ENCODE data around the gene BID. TPM values are rescaled to one million over a fixed set of nuclear protein-coding genes. Genes with fewer than 3 reads are reported as not detected.

The BID gene
- total and polyA plus RNA-seq, 8 donors: 3.2 to 15.7 (median 7.9) TPM

DNA sequence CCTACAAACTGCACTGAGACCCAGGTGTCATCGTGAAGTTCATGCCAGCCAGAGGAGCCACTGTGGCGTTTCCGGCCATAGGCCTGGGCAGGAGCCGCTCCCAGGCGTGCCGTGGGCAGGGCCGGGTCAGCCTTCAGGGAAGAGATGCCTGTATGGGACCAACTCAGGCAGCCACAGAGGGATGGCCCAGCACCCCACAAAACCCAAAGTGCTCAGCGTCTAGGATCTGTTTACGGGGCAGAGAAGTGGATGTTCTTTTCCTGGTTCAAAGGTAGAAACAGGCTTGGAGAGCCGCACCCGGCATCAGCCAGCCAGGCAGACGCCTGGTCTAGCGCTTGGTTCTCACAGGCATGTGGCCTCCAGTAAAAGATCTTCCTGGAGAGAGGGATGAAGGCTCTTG, 8.4 kb upstream of the BID start:
- FAIRE-seq (no peak), DNase-seq (no peak), ATAC-seq (no peak)
- no peaks in the 10 kb centered on the region for H3K4me1 ChIP-seq
- no peak overlapping the region for H3K4me3 ChIP-seq
- no peaks in the 10 kb centered on the region for H3K27me3 ChIP-seq
- intact Hi-C loops (cut with DNase I): no loop called here
- no peaks in the 10 kb centered on the region for H3K9me3 ChIP-seq
- 77 to 87% methylated on average over 13 of the region's 13 CpGs for WGBS, 2 donors
- no peak for TF ChIP-seq CTCF (IDR thresholded peaks at IDR 0.05)
- H3K27ac ChIP-seq: no peak overlapping the region
- H3K36me3 ChIP-seq: no peaks in the 10 kb centered on the region

GRCh38 chr22:17782158-17782557, 7.9 kb upstream of the BID start:
- no peak for ATAC-seq
- no peak for FAIRE-seq
- intact Hi-C loops (cut with DNase I): no loop called here
- H3K27ac ChIP-seq: peak overlapping the region in 2 of 4 donors; percentile 22 to 48
- H3K36me3 ChIP-seq: no peaks in the 10 kb centered on the region
- DNase-seq: no peak
- no peak for TF ChIP-seq CTCF (IDR thresholded peaks at IDR 0.05)
- no peaks in the 10 kb centered on the region for H3K9me3 ChIP-seq
- H3K4me1 ChIP-seq: no peaks in the 10 kb centered on the region
- H3K4me3 ChIP-seq: no peak overlapping the region
- no peaks in the 10 kb centered on the region for H3K27me3 ChIP-seq
- WGBS, 2 donors: 62 to 73% methylated on average over 13 of the region's 13 CpGs

GRCh38 chr22:17781319-17782031, 7.2 kb upstream of the BID start:
- Histone ChIP-seq H3K36me3 (no peaks in the 10 kb centered on the region), H3K4me1 (no peaks in the 10 kb centered on the region), H3K27me3 (no peaks in the 10 kb centered on the region), H3K4me3 (no peak overlapping the region), H3K27ac (peak overlapping the region in 2 of 4 donors; percentile 22 to 48), H3K9me3 (no peaks in the 10 kb centered on the region)
- DNase-seq: peak in 1 of 6 donors; percentile 46
- intact Hi-C loops (cut with DNase I): no loop called here
- TF ChIP-seq CTCF (IDR thresholded peaks at IDR 0.05): no peak
- WGBS, 2 donors: 41 to 43% methylated on average over 12 of the region's 12 CpGs
- no peak for FAIRE-seq
- peak in 2 of 4 donors; percentile 73 to 75 for ATAC-seq

DNA sequence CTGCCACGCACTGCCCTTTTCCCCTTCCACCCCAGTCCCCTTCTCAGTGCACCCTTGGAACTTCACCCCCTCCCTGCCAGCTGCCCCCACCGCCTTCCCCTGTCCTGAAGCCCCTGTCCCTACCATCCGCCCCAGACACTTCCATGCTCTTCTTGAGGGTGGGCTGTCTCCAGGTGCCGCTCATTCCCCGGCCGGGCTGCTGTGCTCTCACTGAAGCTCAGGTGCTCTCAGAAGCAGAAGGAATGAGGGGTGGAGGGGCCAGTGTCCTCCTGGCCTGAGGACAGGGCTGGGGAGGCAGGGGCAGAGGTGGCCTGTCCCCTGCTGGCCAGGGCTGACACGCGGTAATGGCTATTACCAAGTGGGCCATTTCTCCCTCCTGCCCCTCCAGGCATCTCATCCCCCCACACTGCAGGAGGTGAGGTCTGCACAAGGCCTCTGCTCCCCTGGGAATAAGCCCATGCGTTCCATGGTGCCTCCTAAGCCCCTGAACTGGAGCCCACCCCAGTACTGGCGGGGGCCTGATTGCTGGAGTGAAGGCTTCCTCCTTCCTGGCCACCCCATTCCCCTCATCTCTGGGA, 6.6 kb upstream of the BID start:
- no peak for TF ChIP-seq CTCF (IDR thresholded peaks at IDR 0.05)
- Histone ChIP-seq H3K9me3 (no peaks in the 10 kb centered on the region), H3K4me1 (no peaks in the 10 kb centered on the region), H3K27me3 (no peaks in the 10 kb centered on the region), H3K36me3 (no peaks in the 10 kb centered on the region), H3K27ac (peak overlapping the region in 2 of 4 donors; percentile 22 to 48), H3K4me3 (no peak overlapping the region)
- no peak for DNase-seq
- intact Hi-C loops (cut with DNase I): no loop called here
- 71 to 83% methylated on average over 8 to 10 of the region's 10 CpGs for WGBS, 2 donors
- FAIRE-seq: no peak
- no peak for ATAC-seq

- no peak for DNase-seq
- Histone ChIP-seq H3K4me1 (no peaks in the 10 kb centered on the region), H3K9me3 (no peaks in the 10 kb centered on the region), H3K4me3 (no peak overlapping the region), H3K36me3 (no peaks in the 10 kb centered on the region), H3K27me3 (no peaks in the 10 kb centered on the region), H3K27ac (no peak overlapping the region)
- intact Hi-C loops (cut with DNase I): no loop called here
- 75 to 76% methylated on average over 19 of the region's 19 CpGs for WGBS, 2 donors
- no peak for ATAC-seq
- FAIRE-seq: no peak
- TF ChIP-seq CTCF (IDR thresholded peaks at IDR 0.05): no peak
Observed at GRCh38 chr22:17780116-17780740, 6.0 kb upstream of the BID start.

Data from pancreas (tissue), 10 donors.